ENCODE measurements around the gene MORN4. TPM values are rescaled to one million over a fixed set of nuclear protein-coding genes. Genes with fewer than 3 reads are reported as not detected.

MORN4 gene
- total RNA-seq, 4 donors from 2014 or later: 1.1 to 5.6 (median 3.7) TPM

DNA sequence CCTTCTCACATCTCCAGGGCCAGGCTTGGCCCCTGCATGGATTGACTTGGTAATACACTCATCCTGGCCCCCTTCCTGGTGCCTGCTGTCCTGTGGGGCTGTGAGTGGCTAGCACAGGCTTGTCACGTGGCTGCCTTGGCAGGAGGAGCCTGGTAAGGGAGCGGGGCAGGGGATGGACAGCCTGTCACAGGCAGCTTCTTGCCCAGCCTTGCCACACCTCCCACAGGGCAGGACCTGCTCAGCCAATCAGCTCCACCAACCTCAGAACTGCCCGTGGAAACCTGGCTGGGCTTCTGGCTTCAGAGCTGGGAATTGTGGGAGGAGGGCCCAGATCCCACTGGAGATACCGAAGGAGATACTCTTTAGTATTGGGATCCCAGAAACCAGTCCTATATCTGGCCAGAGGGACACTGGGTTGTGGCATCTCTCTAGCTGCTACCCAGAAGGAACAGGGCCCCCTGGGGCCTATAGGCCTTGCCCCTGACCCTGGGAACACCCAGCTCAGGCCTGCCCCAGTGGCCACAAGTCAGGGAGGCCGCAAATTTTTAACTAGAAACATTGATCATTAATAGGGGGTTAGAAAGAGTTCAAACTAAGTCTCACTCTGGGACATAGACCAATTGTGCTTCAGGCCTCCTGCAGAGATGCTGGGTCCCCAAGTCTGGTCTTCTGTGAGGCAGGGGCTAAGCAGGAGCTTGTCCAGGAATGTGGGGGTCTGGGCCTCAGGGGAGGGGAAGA is 49.1 kb downstream of the MORN4 start, which contains the start of gene HOGA1:
TSS of gene HOGA1 (plus strand) at position 330 of the 738 bp plus-strand sequence. CDS start at position 645, 315 bp downstream.
- TF ChIP-seq, protein P1, sequence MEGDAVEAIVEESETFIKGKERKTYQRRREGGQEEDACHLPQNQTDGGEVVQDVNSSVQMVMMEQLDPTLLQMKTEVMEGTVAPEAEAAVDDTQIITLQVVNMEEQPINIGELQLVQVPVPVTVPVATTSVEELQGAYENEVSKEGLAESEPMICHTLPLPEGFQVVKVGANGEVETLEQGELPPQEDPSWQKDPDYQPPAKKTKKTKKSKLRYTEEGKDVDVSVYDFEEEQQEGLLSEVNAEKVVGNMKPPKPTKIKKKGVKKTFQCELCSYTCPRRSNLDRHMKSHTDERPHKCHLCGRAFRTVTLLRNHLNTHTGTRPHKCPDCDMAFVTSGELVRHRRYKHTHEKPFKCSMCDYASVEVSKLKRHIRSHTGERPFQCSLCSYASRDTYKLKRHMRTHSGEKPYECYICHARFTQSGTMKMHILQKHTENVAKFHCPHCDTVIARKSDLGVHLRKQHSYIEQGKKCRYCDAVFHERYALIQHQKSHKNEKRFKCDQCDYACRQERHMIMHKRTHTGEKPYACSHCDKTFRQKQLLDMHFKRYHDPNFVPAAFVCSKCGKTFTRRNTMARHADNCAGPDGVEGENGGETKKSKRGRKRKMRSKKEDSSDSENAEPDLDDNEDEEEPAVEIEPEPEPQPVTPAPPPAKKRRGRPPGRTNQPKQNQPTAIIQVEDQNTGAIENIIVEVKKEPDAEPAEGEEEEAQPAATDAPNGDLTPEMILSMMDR (IDR thresholded peaks at IDR 0.05; ENCODE audit: low read depth): no peak

DNA sequence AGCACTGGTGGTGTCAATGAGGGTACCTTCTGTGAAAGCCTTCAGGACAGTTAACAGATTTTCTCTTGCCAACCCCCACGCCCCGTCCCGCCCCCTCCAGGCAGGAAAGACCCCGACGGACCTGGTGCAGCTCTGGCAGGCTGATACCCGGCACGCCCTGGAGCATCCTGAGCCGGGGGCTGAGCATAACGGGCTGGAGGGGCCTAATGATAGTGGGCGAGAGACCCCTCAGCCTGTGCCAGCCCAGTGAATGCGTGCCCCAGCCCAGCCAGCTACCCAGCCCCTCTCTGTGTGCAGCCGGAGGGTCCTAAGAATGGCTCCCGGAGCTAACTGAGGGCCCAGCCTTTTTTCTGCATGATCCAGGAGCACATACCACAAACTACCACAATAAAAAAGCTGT is 49.8 kb downstream of the MORN4 start:
- TF ChIP-seq, protein P1 (IDR thresholded peaks at IDR 0.05; ENCODE audit: low read depth): no peak

DNA sequence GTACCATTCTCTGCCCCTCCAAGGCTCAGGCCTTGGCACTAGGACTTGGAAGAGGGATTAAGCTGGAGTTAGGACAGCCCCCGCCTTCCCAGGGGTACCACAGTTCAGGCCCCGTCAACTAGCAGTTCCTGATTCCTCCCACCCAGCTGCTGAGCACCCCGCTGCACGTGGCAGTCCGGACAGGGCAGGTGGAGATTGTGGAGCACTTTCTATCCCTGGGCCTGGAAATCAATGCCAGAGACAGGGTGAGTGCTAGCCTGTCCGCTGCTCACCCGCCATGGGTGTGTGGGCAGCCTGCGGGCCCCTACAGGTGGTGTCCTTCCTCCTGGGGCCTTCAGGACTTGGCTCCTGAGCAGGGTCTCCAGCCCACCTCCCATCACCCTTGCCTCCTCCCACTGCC is 51.1 kb downstream of the MORN4 start:
- TF ChIP-seq, protein P1 (IDR thresholded peaks at IDR 0.05; ENCODE audit: low read depth): no peak

DNA sequence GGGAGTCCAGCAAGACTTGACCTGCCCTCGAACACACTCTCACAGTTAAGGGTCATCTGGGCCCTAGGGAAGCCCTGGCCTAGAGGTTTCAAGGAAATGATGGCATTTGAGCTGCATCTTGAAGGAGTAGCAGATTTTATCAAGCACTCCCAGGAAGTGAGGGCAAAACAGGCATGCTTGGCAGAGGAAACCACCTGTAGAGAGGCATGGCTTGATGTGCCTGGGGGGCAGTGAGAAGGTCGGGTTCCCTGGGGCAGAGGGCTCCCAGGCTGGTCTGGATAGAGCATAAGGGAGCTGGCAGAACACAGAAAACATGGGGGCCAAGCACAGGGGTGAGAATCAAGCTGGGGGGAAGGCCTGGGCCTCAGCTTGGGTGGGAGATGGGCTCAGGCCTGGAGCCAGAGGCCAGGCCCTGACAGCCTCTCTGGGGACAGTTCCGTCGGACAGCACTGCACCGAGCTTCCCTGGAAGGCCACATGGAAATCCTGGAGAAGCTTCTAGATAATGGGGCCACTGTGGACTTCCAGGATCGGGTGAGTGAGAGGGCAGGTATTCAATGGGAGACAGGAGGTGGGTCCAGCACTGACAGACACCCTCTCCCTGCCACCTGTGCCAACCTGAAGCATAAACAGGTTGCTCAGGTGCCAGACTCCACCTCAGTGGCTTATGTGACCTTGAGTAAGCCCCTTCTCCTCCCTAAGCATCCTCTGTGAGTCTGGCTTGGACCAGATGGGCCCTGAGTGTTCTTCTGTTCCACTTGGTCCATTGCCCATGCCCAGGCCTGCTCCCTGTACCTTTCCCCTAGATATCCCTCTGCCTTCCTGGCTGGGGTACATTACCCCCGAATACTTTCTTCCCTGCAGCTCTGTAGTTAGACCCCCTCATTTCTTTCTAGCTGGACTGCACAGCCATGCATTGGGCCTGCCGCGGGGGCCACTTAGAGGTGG is 52.6 kb downstream of the MORN4 start:
- TF ChIP-seq, protein P1 (IDR thresholded peaks at IDR 0.05; ENCODE audit: low read depth): no peak

DNA sequence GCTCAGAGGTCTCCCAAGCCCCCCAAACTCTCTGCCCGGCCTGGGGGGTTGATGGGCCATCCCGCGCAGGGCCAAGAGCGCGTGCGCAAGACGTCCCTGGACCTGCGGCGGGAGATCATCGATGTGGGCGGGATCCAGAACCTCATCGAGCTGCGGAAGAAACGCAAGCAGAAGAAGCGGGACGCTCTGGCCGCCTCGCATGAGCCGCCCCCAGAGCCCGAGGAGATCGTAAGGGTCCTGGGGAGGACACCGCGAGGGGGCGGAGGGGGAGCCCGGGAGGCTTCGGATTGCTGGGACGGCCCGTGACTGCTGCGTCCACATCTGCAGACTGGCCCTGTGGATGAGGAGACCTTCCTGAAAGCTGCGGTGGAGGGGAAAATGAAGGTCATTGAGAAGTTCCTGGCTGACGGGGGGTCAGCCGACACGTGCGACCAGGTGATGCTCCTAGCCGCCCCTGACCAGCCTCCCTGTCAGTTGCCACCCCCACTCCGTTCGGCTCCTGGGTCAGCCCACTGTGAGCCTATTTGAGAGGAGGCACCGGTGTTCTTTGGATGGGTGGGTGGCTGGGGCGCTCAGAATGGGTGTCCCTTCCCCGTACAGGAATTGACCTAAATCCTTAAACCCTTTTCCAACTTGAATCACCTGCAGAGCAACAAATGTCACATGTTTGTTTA is 55.0 kb downstream of the MORN4 start:
- TF ChIP-seq, protein P1 (IDR thresholded peaks at IDR 0.05; ENCODE audit: low read depth): no peak

DNA sequence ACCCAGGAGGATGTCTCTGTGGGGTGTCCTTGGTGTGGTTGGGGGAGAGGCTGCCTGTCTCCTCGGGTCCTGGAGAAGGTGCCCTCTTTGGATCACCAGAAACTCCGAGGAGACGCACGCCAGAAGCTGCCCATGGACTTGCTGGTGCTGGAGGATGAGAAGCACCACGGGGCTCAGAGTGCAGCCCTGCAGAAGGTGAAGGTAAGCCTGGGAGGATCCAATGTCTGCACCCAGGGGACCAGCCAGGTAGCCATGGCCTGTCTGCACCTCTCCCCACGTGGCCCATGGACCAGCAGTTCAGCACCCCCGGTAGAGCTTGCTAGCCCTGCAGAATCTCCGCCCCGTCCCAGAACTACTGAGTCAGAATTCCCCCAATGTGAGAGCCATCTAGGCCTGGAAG is 55.6 kb downstream of the MORN4 start:
- TF ChIP-seq, protein P1 (IDR thresholded peaks at IDR 0.05; ENCODE audit: low read depth): no peak

All from subcutaneous adipose tissue (tissue), 4 donors.